H1 (cell line): ENCODE data around the gene TSHZ2. TPM values are rescaled to one million over a fixed set of nuclear protein-coding genes. Genes with fewer than 3 reads are reported as not detected.

ENCODE experiments used
- CTCF ChIA-PET: fragments of 300-600 bp; sonication (Branson Sonifier 250); formaldehyde crosslinking; loops from one replicate; lab custom pipeline; 2021; ENCODE audit not compliant: partially characterized antibody; lab: Charles Lee
- POLR2A ChIA-PET: fragments of 300-600 bp; sonication (Branson Sonifier 250); formaldehyde crosslinking; loops from one replicate; lab custom pipeline; 2021; ENCODE audit warnings: inconsistent platforms; ENCODE audit not compliant: partially characterized antibody; lab: Charles Lee
- DNase-seq, 2 experiments: peaks; one replicate each; pipeline versions ENCODE4 v3.0.0 to v3.0.0-alpha.2; 2010 to 2022; ENCODE audit warnings: low spot score in 2 of 2, low read depth in 1 of 2, mixed read lengths in 1 of 2
- FAIRE-seq: peaks from 2 replicates; lab custom pipeline; 2011; peaks lifted over from hg19 to GRCh38; lab: Jason Lieb, UNC
- H2AFZ ChIP-seq: 2 replicates; pipeline ENCODE4 v1.8.1; 2012; ENCODE audit warnings: low read length, inconsistent platforms
- H2AK5ac ChIP-seq: 2 replicates; pipeline ENCODE4 v1.6.1; 2013; ENCODE audit warnings: low read depth, low read length
- H2BK120ac ChIP-seq: replicated peaks from 2 replicates; pipeline ENCODE3; 2013; ENCODE audit warnings: low read depth, low read length, inconsistent platforms
- H2BK12ac ChIP-seq: 2 replicates; pipeline ENCODE4 v1.6.1; 2013; ENCODE audit warnings: low read depth, low read length
- H2BK15ac ChIP-seq: 2 replicates; pipeline ENCODE4 v1.6.1; 2013; ENCODE audit warnings: low read length
- H2BK20ac ChIP-seq: 2 replicates; pipeline ENCODE4 v1.6.1; 2013; ENCODE audit warnings: low read length
- H2BK5ac ChIP-seq: 2 replicates; pipeline ENCODE4 v1.6.1; 2013; ENCODE audit warnings: low read depth, low read length
- H3K14ac ChIP-seq: 2 replicates; pipeline ENCODE4 v1.6.1; 2013; ENCODE audit warnings: inconsistent platforms; ENCODE audit not compliant: insufficient read length
- H3K18ac ChIP-seq: 2 replicates; pipeline ENCODE4 v1.6.1; 2013; ENCODE audit warnings: low read length; ENCODE audit errors: extremely low read depth
- H3K23ac ChIP-seq: 2 replicates; pipeline ENCODE4 v1.6.1; 2013; ENCODE audit warnings: inconsistent platforms; ENCODE audit not compliant: insufficient read length
- H3K23me2 ChIP-seq: 2 replicates; pipeline ENCODE4 v1.6.1; 2013; ENCODE audit warnings: low read depth, low read length
- H3K27ac ChIP-seq: 2 replicates; pipeline ENCODE4 v1.6.1; 2011; ENCODE audit warnings: low read depth, low read length, inconsistent platforms
- H3K27me3 ChIP-seq, 4 experiments: replicated peaks in 1 of 4; 1 replicate in 1 of 4; 2 replicates in 3 of 4; pipeline versions ENCODE4 v1.6.1 to v1.8.1; 2011 to 2013; ENCODE audit warnings: low read length in 3 of 4, mild to moderate bottlenecking in 3 of 4, inconsistent platforms in 2 of 4, mixed read lengths in 2 of 4, moderate library complexity in 1 of 4; ENCODE audit not compliant: control insufficient read depth in 3 of 4, insufficient read depth in 3 of 4; ENCODE audit errors: extremely low read depth in 1 of 4
- H3K36me3 ChIP-seq, 4 experiments: 2 replicates each; pipeline versions ENCODE4 v1.6.1 to v1.8.1; 2011 to 2013; ENCODE audit warnings: mild to moderate bottlenecking in 4 of 4, low read length in 3 of 4, moderate library complexity in 2 of 4, control low read depth in 1 of 4, inconsistent platforms in 1 of 4; ENCODE audit not compliant: insufficient read depth in 4 of 4, control insufficient read depth in 2 of 4
- H3K4ac ChIP-seq: replicated peaks from 2 replicates; pipeline ENCODE3; 2013; ENCODE audit warnings: low read length, low read depth, mixed read lengths, inconsistent platforms; ENCODE audit not compliant: insufficient read length
- H3K4me1 ChIP-seq, 4 experiments: replicated peaks in 1 of 4; 1 replicate in 1 of 4; 2 replicates in 3 of 4; pipeline versions ENCODE4 v1.6.1 to v1.8.1; 2011 to 2013; ENCODE audit warnings: low read length in 3 of 4, inconsistent platforms in 2 of 4, mixed read lengths in 1 of 4; ENCODE audit not compliant: insufficient read depth in 4 of 4, control insufficient read depth in 3 of 4
- H3K4me2 ChIP-seq, 2 experiments: 2 replicates each; pipeline versions ENCODE4 v1.6.1 to v1.8.1; 2011 to 2013; ENCODE audit warnings: low read depth in 2 of 2, low read length in 2 of 2, control low read depth in 1 of 2, inconsistent platforms in 1 of 2, mild to moderate bottlenecking in 1 of 2; ENCODE audit not compliant: insufficient read depth in 1 of 2
- H3K4me3 ChIP-seq, 4 experiments: fragments of 200-600, 300-600 bp in 1 of 4; sonication (generic), shearing (Covaris generic), sonication (Bioruptor Twin) in 1 of 4; 2 replicates each; pipeline versions ENCODE4 v1.5.1 to v1.8.1; 2011 to 2016; ENCODE audit warnings: low read length in 4 of 4, low read depth in 3 of 4, control low read depth in 2 of 4, inconsistent platforms in 2 of 4, mild to moderate bottlenecking in 2 of 4, mixed read lengths in 1 of 4, moderate library complexity in 1 of 4; ENCODE audit not compliant: insufficient read depth in 2 of 4; ENCODE audit errors: extremely low read depth in 1 of 4
- H3K56ac ChIP-seq: replicated peaks from 2 replicates; pipeline ENCODE3; 2013; ENCODE audit warnings: low read depth, mild to moderate bottlenecking, mixed read lengths, low read length, inconsistent platforms; ENCODE audit not compliant: insufficient read length
- H3K79me1 ChIP-seq: 2 replicates; pipeline ENCODE4 v1.6.1; 2013; ENCODE audit warnings: low read depth, low read length, control low read depth
- H3K79me2 ChIP-seq, 2 experiments: 2 replicates each; pipeline versions ENCODE4 v1.6.1 to v1.8.1; 2012 to 2013; ENCODE audit warnings: low read length in 2 of 2, mild to moderate bottlenecking in 2 of 2, inconsistent platforms in 1 of 2; ENCODE audit not compliant: insufficient read depth in 2 of 2, control insufficient read depth in 1 of 2
- H3K9ac ChIP-seq, 4 experiments: replicated peaks in 1 of 4; 1 replicate in 1 of 4; 2 replicates in 3 of 4; pipeline versions ENCODE4 v1.6.1 to v1.8.1; 2011 to 2013; ENCODE audit warnings: low read depth in 3 of 4, low read length in 3 of 4, control low read depth in 2 of 4, mild to moderate bottlenecking in 2 of 4, moderate library complexity in 2 of 4, inconsistent platforms in 1 of 4; ENCODE audit errors: extremely low read depth in 1 of 4
- H3K9me3 ChIP-seq, 2 experiments: 2 replicates each; pipeline versions ENCODE4 v1.6.1 to v1.8.1; 2012 to 2013; ENCODE audit warnings: mild to moderate bottlenecking in 2 of 2, moderate library complexity in 2 of 2, control low read depth in 1 of 2, inconsistent platforms in 1 of 2, low read depth in 1 of 2, low read length in 1 of 2, mixed read lengths in 1 of 2; ENCODE audit not compliant: insufficient read depth in 2 of 2
- H4K20me1 ChIP-seq, 2 experiments: replicated peaks in 1 of 2; 2 replicates each; pipeline versions ENCODE3 to v1.8.1; 2011 to 2013; ENCODE audit warnings: inconsistent platforms in 2 of 2, low read length in 2 of 2, mild to moderate bottlenecking in 1 of 2; ENCODE audit not compliant: insufficient read depth in 2 of 2, control insufficient read depth in 1 of 2
- H4K5ac ChIP-seq: 2 replicates; pipeline ENCODE4 v1.6.1; 2013; ENCODE audit warnings: low read length, low read depth, mixed read lengths, inconsistent platforms; ENCODE audit not compliant: insufficient read length
- H4K8ac ChIP-seq: 2 replicates; pipeline ENCODE4 v1.8.0; 2013; ENCODE audit warnings: mild to moderate bottlenecking, moderate library complexity, low read length, inconsistent platforms; ENCODE audit not compliant: insufficient read depth; ENCODE audit errors: extremely low read depth
- H4K91ac ChIP-seq: replicated peaks from 2 replicates; pipeline ENCODE3; 2013; ENCODE audit warnings: low read length, mixed read lengths, inconsistent platforms; ENCODE audit not compliant: insufficient read length
- ASH2L ChIP-seq: fragments of 200-600, 300-600 bp; sonication (generic); IDR thresholded peaks from one replicate; pipeline ENCODE4 v1.7.1; 2017; ENCODE audit warnings: low read length
- BCL11A ChIP-seq, 2 experiments: IDR thresholded peaks; one replicate each; pipeline ENCODE4 v1.6.1; 2011; ENCODE audit warnings: low read depth in 2 of 2, low read length in 2 of 2, mild to moderate bottlenecking in 2 of 2
- EP300 ChIP-seq, 2 experiments: IDR thresholded peaks; 1 replicate in 1 of 2; 2 replicates in 1 of 2; pipeline ENCODE4 v1.6.1; 2011 to 2012; ENCODE audit warnings: low read depth in 2 of 2, low read length in 2 of 2, mild to moderate bottlenecking in 2 of 2, borderline replicate concordance in 1 of 2, inconsistent platforms in 1 of 2, moderate library complexity in 1 of 2
- GABPA ChIP-seq: IDR thresholded peaks from 2 replicates; pipeline ENCODE4 v1.6.1; 2011; ENCODE audit warnings: mild to moderate bottlenecking, low read length, moderate library complexity, borderline replicate concordance; ENCODE audit not compliant: insufficient read depth
- HDAC6 ChIP-seq: IDR thresholded peaks from one replicate; pipeline ENCODE4 v1.7.1; 2012; ENCODE audit warnings: low read depth, mild to moderate bottlenecking, inconsistent platforms, low read length, moderate library complexity
- JUN ChIP-seq: IDR thresholded peaks from 2 replicates; pipeline ENCODE4 v1.6.1; 2011; ENCODE audit warnings: low read depth, mild to moderate bottlenecking, improper control_type of control experiment, low read length
- KDM1A ChIP-seq: fragments of 200-600, 300-600 bp; sonication (generic); IDR thresholded peaks from 2 replicates; pipeline ENCODE4 v1.7.1; 2016; ENCODE audit warnings: mild to moderate bottlenecking, low read length, borderline replicate concordance
- PHF8 ChIP-seq: fragments of 200-600 bp; sonication (generic); conservative IDR thresholded peaks from 2 replicates; pipeline ENCODE4 v1.7.1; 2012; ENCODE audit warnings: low read depth, mild to moderate bottlenecking, inconsistent platforms, low read length, moderate library complexity
- RAD21 ChIP-seq, 2 experiments: IDR thresholded peaks in 1 of 2; conservative IDR thresholded peaks in 1 of 2; 2 replicates each; pipeline ENCODE4 v1.6.1; 2011; ENCODE audit warnings: low read depth in 2 of 2, low read length in 2 of 2, improper control_type of control experiment in 1 of 2, inconsistent platforms in 1 of 2, mild to moderate bottlenecking in 1 of 2, moderate library complexity in 1 of 2
- RBBP5 ChIP-seq: IDR thresholded peaks from 2 replicates; pipeline ENCODE4 v1.7.1; 2012; ENCODE audit warnings: low read depth, mild to moderate bottlenecking, inconsistent platforms, low read length, moderate library complexity, borderline replicate concordance
- USF2 ChIP-seq: IDR thresholded peaks from 2 replicates; pipeline ENCODE4 v1.6.1; 2011; ENCODE audit warnings: low read length, improper control_type of control experiment
- WGBS, 2 experiments: shearing (Covaris generic) in 1 of 2; methylation state at CpG; one replicate each; pipeline versions ENCODE4 v1.1.6 to v1.1.7; 2013 to 2015; ENCODE audit warnings: low lambda C conversion rate in 2 of 2, mixed read lengths in 2 of 2, inconsistent platforms in 1 of 2, low coverage in 1 of 2, missing lambda C conversion rate in 1 of 2; ENCODE audit not compliant: insufficient replicate concordance in 2 of 2, insufficient coverage in 1 of 2, insufficient read length in 1 of 2; ENCODE audit errors: extremely low coverage in 1 of 2, missing lambda C conversion rate in 1 of 2; 5-methylcytosine and 5-hydroxymethylcytosine counted together
- polyA plus RNA-seq, 7 experiments: library from polyadenylated mRNA; depleted of rRNA in 3 of 7; stranded (reverse) in 5 of 7; unstranded in 2 of 7; fragments of >200 nt in 5 of 7; fragments of 200-250 nt in 2 of 7; gene quantifications; 1 replicate in 5 of 7; 2 replicates in 1 of 7; 4 replicates in 1 of 7; pipeline versions ENCODE4 v1.2.1 to v1.2.3, GENCODE V29; 2011 to 2013; ENCODE audit warnings: missing spikeins in 2 of 7, mixed read lengths in 2 of 7
- total RNA-seq: library from RNA; stranded (reverse); fragmentation: NEBNext Ultra II Directional; extraction: Animal tissue kit (Norgen Biotek cat#: 25700); gene quantifications from 2 replicates; pipeline ENCODE4 v1.2.1, GENCODE V29; 2021

TSHZ2 gene
- total and polyA plus RNA-seq, 2 of the 8 experiments (the other 6 are each of a cell fraction or from before 2014, with no cell fraction given) = 0.14 to 0.30 TPM

- 88% methylated on average over 5 of the region's 5 CpGs; no CpG with 5 or more reads in 1 of the 2 experiments for WGBS, 2 experiments
- FAIRE-seq = no peak
- POLR2A ChIA-PET = no interaction called here
- TF ChIP-seq RAD21 (IDR thresholded peaks at IDR 0.05 in 1 of 2, conservative IDR thresholded peaks at IDR 0.05 in 1 of 2; ENCODE audit: low read depth in 2 of 2, low read length in 2 of 2) (no peak), PHF8 (no peak), BCL11A (IDR thresholded peaks at IDR 0.05; ENCODE audit: low read depth in 2 of 2, low read length in 2 of 2) (no peak), KDM1A (no peak), RBBP5 (no peak), HDAC6 (no peak), JUN (no peak), USF2 (no peak), GABPA (no peak), ASH2L (no peak), EP300 (IDR thresholded peaks at IDR 0.05; ENCODE audit: borderline replicate concordance in 1 of 2, low read depth in 2 of 2, low read length in 2 of 2) (no peak)
Observed at GRCh38 chr20:53009979-53010735, 38.0 kb downstream of the TSHZ2 start.

More at GRCh38 chr20:53009979-53010735, 38.0 kb downstream of the TSHZ2 start:
- H3K27me3 ChIP-seq = no peaks in the 10 kb centered on the region
- H2BK120ac ChIP-seq = no peak overlapping the region
- H2BK20ac ChIP-seq = no peak overlapping the region
- no peak overlapping the region for H4K8ac ChIP-seq
- no peak overlapping the region for H4K5ac ChIP-seq
- H3K23me2 ChIP-seq = no peaks in the 10 kb centered on the region; the same call in 1 of the 2 replicates
- no peak overlapping the region for H3K9ac ChIP-seq
- H3K4me3 ChIP-seq = no peak overlapping the region
- H3K14ac ChIP-seq = no peak overlapping the region
- no peaks in the 10 kb centered on the region for H3K36me3 ChIP-seq
- no peak overlapping the region for H3K4ac ChIP-seq
- H3K9me3 ChIP-seq = no peaks in the 10 kb centered on the region
- H3K56ac ChIP-seq = no peak overlapping the region
- no peak overlapping the region for H2AK5ac ChIP-seq
- no peak overlapping the region for H3K23ac ChIP-seq
- no peaks in the 10 kb centered on the region for H3K4me1 ChIP-seq
- H2BK12ac ChIP-seq = no peak overlapping the region
- H3K27ac ChIP-seq = no peak overlapping the region
- H2BK5ac ChIP-seq = no peak overlapping the region
- no peaks in the 10 kb centered on the region for H3K79me1 ChIP-seq
- H4K20me1 ChIP-seq = no peaks in the 10 kb centered on the region
- CTCF ChIA-PET = interaction anchor here (0.7 kb wide), 1 partner anchor 326 kb away, joined by 3 read pairs; no protein-coding TSS in a partner anchor
- no peak for DNase-seq
- no peak overlapping the region for H2AFZ ChIP-seq
- H2BK15ac ChIP-seq = no peak overlapping the region
- no peak overlapping the region for H4K91ac ChIP-seq
- no peak overlapping the region for H3K4me2 ChIP-seq
- H3K18ac ChIP-seq = no peak overlapping the region
- H3K79me2 ChIP-seq = no peaks in the 10 kb centered on the region
